Liver (tissue), 9 donors: ENCODE results near the gene SGPP2. TPM values are rescaled to one million over a fixed set of nuclear protein-coding genes. Genes with fewer than 3 reads are reported as not detected.

Experiments used
- DNase-seq: peaks from one replicate; pipeline ENCODE4 v3.0.0-alpha.2; 2017; ENCODE audit warnings: low spot score
- H3K27ac ChIP-seq, 2 donors: one replicate each; pipeline ENCODE4 v1.7.0; 2013; ENCODE audit warnings: inconsistent platforms in 2 of 2, low read length in 2 of 2, control low read depth in 1 of 2, low read depth in 1 of 2, mild to moderate bottlenecking in 1 of 2
- H3K27me3 ChIP-seq, 4 donors: one replicate each; pipeline versions ENCODE4 v1.6.1 to v1.7.0; 2013; ENCODE audit warnings: low read length in 3 of 4, inconsistent platforms in 1 of 4, mild to moderate bottlenecking in 1 of 4, moderate library complexity in 1 of 4; ENCODE audit not compliant: control insufficient read depth in 4 of 4, insufficient read depth in 4 of 4
- H3K36me3 ChIP-seq, 4 donors: one replicate each; pipeline versions ENCODE4 v1.6.1 to v1.7.0; 2013; ENCODE audit warnings: low read length in 3 of 4, mild to moderate bottlenecking in 3 of 4, low read depth in 1 of 4, moderate library complexity in 1 of 4; ENCODE audit not compliant: control insufficient read depth in 4 of 4, insufficient read depth in 3 of 4
- H3K4me1 ChIP-seq, 4 donors: one replicate each; pipeline versions ENCODE4 v1.6.1 to v1.7.0; 2013; ENCODE audit warnings: low read length in 3 of 4, mild to moderate bottlenecking in 3 of 4, moderate library complexity in 1 of 4; ENCODE audit not compliant: control insufficient read depth in 4 of 4, insufficient read depth in 4 of 4
- H3K4me3 ChIP-seq, 3 donors: one replicate each; pipeline versions ENCODE4 v1.6.1 to v1.7.0; 2013; ENCODE audit warnings: low read length in 3 of 3, control low read depth in 1 of 3, low read depth in 1 of 3, mild to moderate bottlenecking in 1 of 3
- H3K9ac ChIP-seq, 2 donors: one replicate each; pipeline ENCODE4 v1.7.0; 2013; ENCODE audit warnings: low read length in 2 of 2, mild to moderate bottlenecking in 2 of 2, moderate library complexity in 2 of 2, control low read depth in 1 of 2, low read depth in 1 of 2
- H3K9me3 ChIP-seq, 4 donors: one replicate each; pipeline versions ENCODE4 v1.6.1 to v1.7.0; 2013; ENCODE audit warnings: low read length in 3 of 4; ENCODE audit not compliant: control insufficient read depth in 4 of 4
- EGR1 ChIP-seq, 2 donors: IDR thresholded peaks; 2 replicates each; pipeline ENCODE4 v1.6.1; 2016 to 2018; ENCODE audit warnings: antibody characterized with exemption in 2 of 2, low read depth in 2 of 2
- FOXA1 ChIP-seq: IDR thresholded peaks from 2 replicates; pipeline ENCODE4 v1.6.1; 2016; ENCODE audit warnings: antibody characterized with exemption
- FOXA2 ChIP-seq: IDR thresholded peaks from 2 replicates; pipeline ENCODE4 v1.6.1; 2016; ENCODE audit warnings: antibody characterized with exemption
- GABPA ChIP-seq, 2 donors: IDR thresholded peaks in 1 of 2; conservative IDR thresholded peaks in 1 of 2; 2 replicates each; pipeline ENCODE4 v1.6.1; 2016; ENCODE audit warnings: antibody characterized with exemption in 2 of 2, mild to moderate bottlenecking in 1 of 2, moderate library complexity in 1 of 2
- HNF4A ChIP-seq, 2 donors: conservative IDR thresholded peaks; 2 replicates each; pipeline ENCODE4 v1.6.1; 2016; ENCODE audit warnings: antibody characterized with exemption in 2 of 2, mild to moderate bottlenecking in 2 of 2
- HNF4G ChIP-seq: IDR thresholded peaks from 2 replicates; pipeline ENCODE4 v1.6.1; 2016; ENCODE audit warnings: antibody characterized with exemption
- JUND ChIP-seq, 2 donors: IDR thresholded peaks; 2 replicates each; pipeline ENCODE4 v1.6.1; 2016; ENCODE audit warnings: antibody characterized with exemption in 2 of 2
- NR2F2 ChIP-seq: IDR thresholded peaks from 2 replicates; pipeline ENCODE4 v1.6.1; 2016; ENCODE audit warnings: antibody characterized with exemption
- RAD21 ChIP-seq, 2 donors: IDR thresholded peaks; 2 replicates each; pipeline ENCODE4 v1.6.1; 2016; ENCODE audit warnings: antibody characterized with exemption in 2 of 2, mild to moderate bottlenecking in 2 of 2
- RXRA ChIP-seq, 2 donors: IDR thresholded peaks; 2 replicates each; pipeline ENCODE4 v1.6.1; 2017 to 2018; ENCODE audit warnings: antibody characterized with exemption in 2 of 2, mild to moderate bottlenecking in 1 of 2
- SP1 ChIP-seq: IDR thresholded peaks from 2 replicates; pipeline ENCODE4 v1.6.1; 2018; ENCODE audit warnings: antibody characterized with exemption, mild to moderate bottlenecking
- TAF1 ChIP-seq: conservative IDR thresholded peaks from 2 replicates; pipeline ENCODE4 v1.6.1; 2016; ENCODE audit warnings: antibody characterized with exemption, mild to moderate bottlenecking
- YY1 ChIP-seq: IDR thresholded peaks from 2 replicates; pipeline ENCODE4 v1.6.1; 2016; ENCODE audit warnings: antibody characterized with exemption, mild to moderate bottlenecking
- WGBS: extraction: QIAGEN DNeasy Blood & Tissue Kit; methylation state at CpG from one replicate; pipeline ENCODE4 v1.1.7; 2013; 5-methylcytosine and 5-hydroxymethylcytosine counted together
- polyA plus RNA-seq, 2 donors: library from polyadenylated mRNA; stranded (reverse) in 1 of 2; unstranded in 1 of 2; fragments of 200-250 nt in 1 of 2; fragments of >200 nt in 1 of 2; fragmentation: Nextera tagmentation in 1 of 2; extraction: Ambion mirVana in 1 of 2; gene quantifications; one replicate each; pipeline versions ENCODE4 v1.2.1 to v1.2.3, GENCODE V29; 2013 to 2015
- total RNA-seq, 2 donors: library from RNA; depleted of rRNA; stranded (reverse); fragments of >200 nt; gene quantifications; one replicate each; pipeline ENCODE4 v1.2.3, GENCODE V29; 2014
- TF ChIP-seq, protein P1 (sequence below): fragments of 150-350 bp; IDR thresholded peaks from 2 replicates; pipeline ENCODE4 v1.5.1; 2017; ENCODE audit warnings: improper control_type of control experiment, low read depth, low read length; ENCODE audit not compliant: missing input control
- TF ChIP-seq, protein P2 (sequence below): IDR thresholded peaks from 2 replicates; pipeline ENCODE4 v1.6.1; 2016; ENCODE audit warnings: antibody characterized with exemption
- TF ChIP-seq, protein P3 (sequence below): IDR thresholded peaks from 2 replicates; pipeline ENCODE4 v1.6.1; 2016; ENCODE audit warnings: antibody characterized with exemption, mild to moderate bottlenecking
- TF ChIP-seq, protein P4 (sequence below): IDR thresholded peaks from 2 replicates; pipeline ENCODE4 v1.6.1; 2016; ENCODE audit warnings: antibody characterized with exemption
- TF ChIP-seq, protein P5 (sequence below): IDR thresholded peaks from 2 replicates; pipeline ENCODE4 v1.6.1; 2016; ENCODE audit warnings: antibody characterized with exemption
- donor health status: healthy.
- donor health status: healthy.
- donor health status: healthy.
- donor health status: healthy.
- donor health status: healthy.

Gene SGPP2
- total and polyA plus RNA-seq, 4 donors: 0.16 to 0.33 (median 0.31) TPM; not detected in 1

DNA sequence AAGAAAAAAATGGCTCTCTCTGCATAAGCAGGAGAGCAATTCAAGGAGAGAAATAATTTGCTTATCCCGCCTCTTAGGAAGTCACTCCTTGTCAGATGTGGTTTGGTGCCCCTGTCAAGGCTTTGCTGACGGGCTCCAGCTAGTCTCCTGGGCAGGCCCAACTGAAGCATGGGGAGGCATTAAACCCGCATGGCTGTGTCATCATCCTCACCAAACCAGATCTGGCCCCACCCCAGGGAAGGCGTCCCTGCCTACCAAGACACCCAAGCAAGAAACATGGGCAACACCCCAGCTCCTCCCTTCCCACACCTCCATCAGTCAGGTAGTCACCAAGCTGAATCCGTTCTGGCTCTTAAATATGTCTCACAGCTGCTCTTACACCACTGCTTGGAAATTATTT lies 108.0 kb downstream of the SGPP2 start (continued):
- no peak for TF ChIP-seq EGR1 (IDR thresholded peaks at IDR 0.05; ENCODE audit: low read depth in 2 of 2)
- TF ChIP-seq, protein P1, sequence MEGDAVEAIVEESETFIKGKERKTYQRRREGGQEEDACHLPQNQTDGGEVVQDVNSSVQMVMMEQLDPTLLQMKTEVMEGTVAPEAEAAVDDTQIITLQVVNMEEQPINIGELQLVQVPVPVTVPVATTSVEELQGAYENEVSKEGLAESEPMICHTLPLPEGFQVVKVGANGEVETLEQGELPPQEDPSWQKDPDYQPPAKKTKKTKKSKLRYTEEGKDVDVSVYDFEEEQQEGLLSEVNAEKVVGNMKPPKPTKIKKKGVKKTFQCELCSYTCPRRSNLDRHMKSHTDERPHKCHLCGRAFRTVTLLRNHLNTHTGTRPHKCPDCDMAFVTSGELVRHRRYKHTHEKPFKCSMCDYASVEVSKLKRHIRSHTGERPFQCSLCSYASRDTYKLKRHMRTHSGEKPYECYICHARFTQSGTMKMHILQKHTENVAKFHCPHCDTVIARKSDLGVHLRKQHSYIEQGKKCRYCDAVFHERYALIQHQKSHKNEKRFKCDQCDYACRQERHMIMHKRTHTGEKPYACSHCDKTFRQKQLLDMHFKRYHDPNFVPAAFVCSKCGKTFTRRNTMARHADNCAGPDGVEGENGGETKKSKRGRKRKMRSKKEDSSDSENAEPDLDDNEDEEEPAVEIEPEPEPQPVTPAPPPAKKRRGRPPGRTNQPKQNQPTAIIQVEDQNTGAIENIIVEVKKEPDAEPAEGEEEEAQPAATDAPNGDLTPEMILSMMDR: no peak

DNA sequence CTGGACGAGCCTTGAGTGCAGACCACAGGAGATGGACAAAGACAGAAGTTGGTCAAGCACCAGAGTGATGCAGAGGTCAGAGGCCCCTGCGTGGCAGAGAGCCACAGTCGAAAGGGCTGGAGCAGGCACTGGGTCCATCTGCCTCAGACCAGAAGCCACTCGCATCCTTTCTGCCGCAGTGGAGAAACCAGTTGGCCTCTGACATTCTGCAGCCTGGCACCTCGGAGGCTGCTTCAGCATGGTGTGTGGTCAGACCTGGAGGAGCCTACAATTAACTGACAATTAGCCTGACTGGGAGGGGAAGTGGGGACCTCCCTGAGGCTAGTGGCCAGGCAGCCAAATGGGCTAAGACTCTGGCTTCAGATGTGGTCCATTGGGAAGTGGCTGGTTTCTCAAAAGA lies 111.1 kb downstream of the SGPP2 start:
- DNase-seq: no peak
- Histone ChIP-seq H3K36me3 (no peaks in the 10 kb centered on the region), H3K4me3 (no peak overlapping the region), H3K27me3 (no peaks in the 10 kb centered on the region), H3K27ac (no peak overlapping the region), H3K9ac (no peak overlapping the region), H3K4me1 (no peaks in the 10 kb centered on the region), H3K9me3 (no peaks in the 10 kb centered on the region)
- 85% methylated on average over 6 of the region's 6 CpGs for WGBS
- no peak for TF ChIP-seq EGR1 (IDR thresholded peaks at IDR 0.05; ENCODE audit: low read depth in 2 of 2)
- TF ChIP-seq, protein P2, sequence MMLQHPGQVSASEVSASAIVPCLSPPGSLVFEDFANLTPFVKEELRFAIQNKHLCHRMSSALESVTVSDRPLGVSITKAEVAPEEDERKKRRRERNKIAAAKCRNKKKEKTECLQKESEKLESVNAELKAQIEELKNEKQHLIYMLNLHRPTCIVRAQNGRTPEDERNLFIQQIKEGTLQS: no peak
- no peak for TF ChIP-seq RXRA (IDR thresholded peaks at IDR 0.05)
- TF ChIP-seq JUND (IDR thresholded peaks at IDR 0.05): no peak
- no peak for TF ChIP-seq FOXA1
- TF ChIP-seq RAD21 (IDR thresholded peaks at IDR 0.05): no peak
- TF ChIP-seq YY1: no peak
- TF ChIP-seq, protein P3, sequence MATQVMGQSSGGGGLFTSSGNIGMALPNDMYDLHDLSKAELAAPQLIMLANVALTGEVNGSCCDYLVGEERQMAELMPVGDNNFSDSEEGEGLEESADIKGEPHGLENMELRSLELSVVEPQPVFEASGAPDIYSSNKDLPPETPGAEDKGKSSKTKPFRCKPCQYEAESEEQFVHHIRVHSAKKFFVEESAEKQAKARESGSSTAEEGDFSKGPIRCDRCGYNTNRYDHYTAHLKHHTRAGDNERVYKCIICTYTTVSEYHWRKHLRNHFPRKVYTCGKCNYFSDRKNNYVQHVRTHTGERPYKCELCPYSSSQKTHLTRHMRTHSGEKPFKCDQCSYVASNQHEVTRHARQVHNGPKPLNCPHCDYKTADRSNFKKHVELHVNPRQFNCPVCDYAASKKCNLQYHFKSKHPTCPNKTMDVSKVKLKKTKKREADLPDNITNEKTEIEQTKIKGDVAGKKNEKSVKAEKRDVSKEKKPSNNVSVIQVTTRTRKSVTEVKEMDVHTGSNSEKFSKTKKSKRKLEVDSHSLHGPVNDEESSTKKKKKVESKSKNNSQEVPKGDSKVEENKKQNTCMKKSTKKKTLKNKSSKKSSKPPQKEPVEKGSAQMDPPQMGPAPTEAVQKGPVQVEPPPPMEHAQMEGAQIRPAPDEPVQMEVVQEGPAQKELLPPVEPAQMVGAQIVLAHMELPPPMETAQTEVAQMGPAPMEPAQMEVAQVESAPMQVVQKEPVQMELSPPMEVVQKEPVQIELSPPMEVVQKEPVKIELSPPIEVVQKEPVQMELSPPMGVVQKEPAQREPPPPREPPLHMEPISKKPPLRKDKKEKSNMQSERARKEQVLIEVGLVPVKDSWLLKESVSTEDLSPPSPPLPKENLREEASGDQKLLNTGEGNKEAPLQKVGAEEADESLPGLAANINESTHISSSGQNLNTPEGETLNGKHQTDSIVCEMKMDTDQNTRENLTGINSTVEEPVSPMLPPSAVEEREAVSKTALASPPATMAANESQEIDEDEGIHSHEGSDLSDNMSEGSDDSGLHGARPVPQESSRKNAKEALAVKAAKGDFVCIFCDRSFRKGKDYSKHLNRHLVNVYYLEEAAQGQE: no peak
- no peak for TF ChIP-seq FOXA2
- TF ChIP-seq SP1: no peak
- TF ChIP-seq, protein P1: no peak
- TF ChIP-seq GABPA (IDR thresholded peaks at IDR 0.05 in 1 of 2, conservative IDR thresholded peaks at IDR 0.05 in 1 of 2): no peak
- TF ChIP-seq TAF1: no peak
- no peak for TF ChIP-seq HNF4A (conservative IDR thresholded peaks at IDR 0.05)
- TF ChIP-seq NR2F2: no peak
- TF ChIP-seq, protein P4, sequence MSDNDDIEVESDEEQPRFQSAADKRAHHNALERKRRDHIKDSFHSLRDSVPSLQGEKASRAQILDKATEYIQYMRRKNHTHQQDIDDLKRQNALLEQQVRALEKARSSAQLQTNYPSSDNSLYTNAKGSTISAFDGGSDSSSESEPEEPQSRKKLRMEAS: no peak
- TF ChIP-seq, protein P5, sequence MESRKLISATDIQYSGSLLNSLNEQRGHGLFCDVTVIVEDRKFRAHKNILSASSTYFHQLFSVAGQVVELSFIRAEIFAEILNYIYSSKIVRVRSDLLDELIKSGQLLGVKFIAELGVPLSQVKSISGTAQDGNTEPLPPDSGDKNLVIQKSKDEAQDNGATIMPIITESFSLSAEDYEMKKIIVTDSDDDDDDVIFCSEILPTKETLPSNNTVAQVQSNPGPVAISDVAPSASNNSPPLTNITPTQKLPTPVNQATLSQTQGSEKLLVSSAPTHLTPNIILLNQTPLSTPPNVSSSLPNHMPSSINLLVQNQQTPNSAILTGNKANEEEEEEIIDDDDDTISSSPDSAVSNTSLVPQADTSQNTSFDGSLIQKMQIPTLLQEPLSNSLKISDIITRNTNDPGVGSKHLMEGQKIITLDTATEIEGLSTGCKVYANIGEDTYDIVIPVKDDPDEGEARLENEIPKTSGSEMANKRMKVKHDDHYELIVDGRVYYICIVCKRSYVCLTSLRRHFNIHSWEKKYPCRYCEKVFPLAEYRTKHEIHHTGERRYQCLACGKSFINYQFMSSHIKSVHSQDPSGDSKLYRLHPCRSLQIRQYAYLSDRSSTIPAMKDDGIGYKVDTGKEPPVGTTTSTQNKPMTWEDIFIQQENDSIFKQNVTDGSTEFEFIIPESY: no peak
- no peak for TF ChIP-seq HNF4G
